HG03378 (cell line): ENCODE results near the gene ARVCF.
"Not testable (repeated sequence)": the region's sequence is repeated elsewhere in the genome, so short reads cannot be mapped to it uniquely, and the experiment has no call there.

Experiments used
- ATAC-seq: cut with Tn5 transposase; IDR thresholded peaks from one replicate; pipeline ENCODE4 v1.9.1; 2021; ENCODE audit warnings: mild to moderate bottlenecking, moderate library complexity; ENCODE audit not compliant: unreplicated experiment

The ARVCF gene

DNA sequence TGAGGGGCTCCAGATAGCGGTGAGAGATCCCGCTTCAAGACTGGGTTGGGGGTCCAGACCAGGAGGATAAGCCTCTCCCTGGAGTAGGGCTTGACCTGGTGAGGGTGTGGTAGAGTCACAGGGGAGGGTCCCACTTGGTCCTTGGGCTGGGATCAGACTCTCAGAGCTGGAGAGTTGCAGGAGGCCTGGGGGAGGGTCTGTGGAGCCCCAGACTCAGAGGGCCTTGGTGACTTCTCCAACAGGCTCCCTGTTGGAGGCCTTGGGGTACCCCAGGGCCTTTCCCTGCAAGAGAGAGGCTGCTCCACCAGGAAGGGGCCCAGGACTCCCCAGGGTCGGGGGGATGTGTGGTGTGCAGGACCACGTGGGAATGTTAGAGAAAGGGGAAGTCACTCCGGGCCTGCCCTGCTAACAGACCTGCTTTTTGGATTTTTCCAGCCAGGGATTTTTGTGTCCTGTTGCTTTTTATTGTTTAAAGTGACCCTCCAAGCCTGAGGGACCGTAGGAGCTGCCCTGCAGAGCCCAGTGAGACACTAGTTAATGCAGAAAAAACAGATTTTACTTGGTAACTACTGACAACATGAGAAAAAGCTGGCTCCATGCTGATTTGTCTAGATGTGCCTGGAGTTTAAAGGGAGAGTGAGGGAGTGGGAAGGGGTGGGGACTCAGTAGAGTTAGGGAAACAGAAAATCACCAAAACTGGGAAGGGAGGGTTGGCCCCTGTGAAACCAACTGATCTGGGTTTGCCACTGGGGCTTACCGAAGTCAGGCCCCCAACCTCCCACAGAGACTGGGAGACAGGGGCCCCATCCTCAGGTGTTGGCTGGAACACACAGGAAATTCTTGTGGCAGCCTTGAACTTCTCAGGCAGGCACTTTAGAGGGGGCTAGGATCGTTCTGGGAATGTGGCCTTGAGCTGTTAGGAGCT is 74.2 kb downstream of the ARVCF start:
- ATAC-seq: no peak

DNA sequence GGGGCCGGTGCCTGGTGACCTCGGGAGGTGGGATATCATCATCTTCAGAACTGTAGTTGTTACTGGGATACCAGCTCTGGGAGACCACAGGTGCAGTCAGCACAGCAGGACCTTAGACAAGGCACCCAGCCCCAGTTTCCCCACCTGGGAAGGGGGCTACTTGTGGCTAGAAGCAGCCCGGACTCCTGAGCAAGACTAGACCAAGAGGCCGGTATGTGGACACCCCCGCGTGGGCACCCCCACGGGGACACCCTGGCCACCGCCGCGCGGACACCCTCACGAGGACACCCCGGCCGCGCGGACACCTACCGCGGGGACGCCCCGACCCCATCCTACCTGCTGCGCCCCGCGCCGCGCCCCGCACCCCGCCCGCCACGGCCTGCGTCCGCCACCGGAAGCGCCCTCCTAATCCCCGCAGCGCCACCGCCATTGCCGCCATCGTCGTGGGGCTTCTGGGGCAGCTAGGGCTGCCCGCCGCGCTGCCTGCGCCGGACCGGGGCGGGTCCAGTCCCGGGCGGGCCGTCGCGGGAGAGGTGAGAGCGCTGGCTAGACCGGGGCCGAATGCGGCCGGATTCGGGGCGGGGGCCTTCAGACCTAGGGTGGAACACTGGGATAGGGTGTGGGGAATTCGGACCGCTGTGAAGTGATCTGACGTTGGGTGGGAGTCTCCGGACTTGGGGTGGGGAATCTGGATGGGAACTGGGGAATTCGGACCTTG is 75.1 kb downstream of the ARVCF start, which contains the start of the genes COMT and TXNRD2:
COMT (plus strand) TSS at position 408 of the 718 bp plus-strand sequence. CDS start 20,755 bp downstream, outside the sequence.
TXNRD2 (minus strand) TSS at position 454 of the 718 bp plus-strand sequence; CDS start at position 439, 15 bp downstream.
- no peak for ATAC-seq

DNA sequence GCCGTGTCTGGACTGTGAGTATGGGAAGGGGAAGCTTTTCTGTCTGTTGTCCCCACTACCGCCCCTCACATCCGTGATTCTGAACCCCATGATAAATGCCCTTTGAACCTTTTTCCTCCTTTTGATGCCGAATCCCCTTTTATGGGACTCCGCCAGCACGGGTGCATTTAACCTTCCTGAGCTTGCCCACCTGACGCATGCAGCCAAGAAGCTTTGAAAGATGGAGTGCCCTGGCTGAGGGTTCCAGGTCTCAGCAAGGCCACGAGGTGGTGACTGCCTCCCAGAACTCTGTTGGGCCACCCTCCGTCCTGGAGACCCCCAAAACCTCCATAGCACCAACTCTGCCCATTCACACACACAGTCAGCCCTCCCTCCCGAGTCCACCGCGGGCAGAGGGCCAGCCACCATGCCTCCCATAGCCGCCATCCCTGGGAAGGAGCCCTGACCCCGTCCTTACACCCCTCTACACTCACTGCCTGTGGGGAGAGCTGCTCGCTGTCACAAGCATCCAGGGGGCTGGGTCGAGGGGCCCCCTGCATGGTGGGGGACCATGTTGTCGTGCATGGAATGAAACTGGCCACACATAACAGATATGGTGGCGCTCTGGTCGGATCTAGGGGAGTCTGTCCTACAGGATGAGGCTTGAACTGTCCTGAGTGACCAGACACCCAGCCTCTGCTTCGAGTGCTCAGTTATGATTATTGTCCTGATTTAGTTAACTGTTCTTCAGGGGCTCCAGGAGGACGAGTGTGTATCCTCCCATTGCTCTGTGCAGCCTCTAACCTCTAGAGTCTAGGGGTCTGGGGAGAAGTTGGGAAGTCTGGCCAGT is 75.9 kb downstream of the ARVCF start:
- no peak for ATAC-seq

DNA sequence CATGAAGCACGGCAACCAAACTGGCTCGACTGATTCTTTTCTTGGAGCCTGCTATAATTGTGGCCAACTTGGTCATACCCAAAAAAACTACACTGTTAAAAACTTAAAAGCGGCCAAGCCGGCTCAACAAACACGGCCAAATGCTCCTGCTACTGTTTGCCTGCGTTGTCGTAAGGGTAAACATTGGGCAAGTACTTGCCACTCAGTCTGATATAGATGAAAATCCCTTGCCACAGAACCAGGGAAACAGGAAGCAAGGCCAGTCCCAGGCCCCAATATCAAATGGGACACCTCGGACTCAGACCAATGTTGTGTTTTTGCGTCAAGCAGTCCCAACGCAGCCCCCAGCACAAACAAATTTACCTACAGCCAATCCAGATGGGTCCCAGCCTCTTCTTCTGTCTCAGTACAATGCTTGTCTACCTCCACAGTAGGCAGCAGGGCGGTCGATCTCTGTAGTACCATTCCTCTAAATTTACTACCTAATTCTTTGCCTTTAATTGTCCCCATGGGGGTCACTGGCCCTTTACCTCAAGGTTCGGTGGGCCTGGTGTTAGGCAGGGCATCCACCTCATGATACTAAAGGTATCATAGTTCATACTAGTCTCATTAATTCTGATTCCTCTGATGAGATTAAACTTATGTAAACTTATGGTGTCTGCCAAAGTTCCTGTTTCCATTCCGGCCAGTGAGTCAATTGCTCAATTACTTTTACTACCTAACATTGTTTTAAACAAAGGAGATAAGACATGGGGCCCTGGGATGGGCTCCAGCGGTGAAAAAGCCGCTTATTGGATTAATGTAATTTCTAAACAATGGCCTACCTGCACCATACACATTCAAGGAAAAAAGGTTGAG is 78.8 kb downstream of the ARVCF start:
- no peak for ATAC-seq

DNA sequence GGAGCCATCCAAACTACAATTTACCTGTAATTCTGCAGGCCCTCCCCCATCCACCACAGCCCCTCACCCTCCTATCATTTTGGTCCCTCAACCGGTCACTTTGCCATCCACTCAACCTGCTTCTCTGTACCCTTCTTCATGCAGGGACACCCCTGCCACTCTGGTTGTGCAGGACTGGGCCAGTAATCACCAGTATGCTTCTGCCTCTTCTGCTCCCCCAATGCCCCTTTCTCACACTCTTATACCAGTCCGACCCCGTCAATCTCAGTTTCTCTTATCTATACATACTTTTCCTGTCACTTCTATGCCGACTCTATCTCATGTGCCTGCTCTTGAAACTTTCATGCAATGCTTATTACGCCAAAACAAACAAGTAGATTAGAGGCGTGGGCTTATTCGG is 80.1 kb downstream of the ARVCF start:
- ATAC-seq: no peak

DNA sequence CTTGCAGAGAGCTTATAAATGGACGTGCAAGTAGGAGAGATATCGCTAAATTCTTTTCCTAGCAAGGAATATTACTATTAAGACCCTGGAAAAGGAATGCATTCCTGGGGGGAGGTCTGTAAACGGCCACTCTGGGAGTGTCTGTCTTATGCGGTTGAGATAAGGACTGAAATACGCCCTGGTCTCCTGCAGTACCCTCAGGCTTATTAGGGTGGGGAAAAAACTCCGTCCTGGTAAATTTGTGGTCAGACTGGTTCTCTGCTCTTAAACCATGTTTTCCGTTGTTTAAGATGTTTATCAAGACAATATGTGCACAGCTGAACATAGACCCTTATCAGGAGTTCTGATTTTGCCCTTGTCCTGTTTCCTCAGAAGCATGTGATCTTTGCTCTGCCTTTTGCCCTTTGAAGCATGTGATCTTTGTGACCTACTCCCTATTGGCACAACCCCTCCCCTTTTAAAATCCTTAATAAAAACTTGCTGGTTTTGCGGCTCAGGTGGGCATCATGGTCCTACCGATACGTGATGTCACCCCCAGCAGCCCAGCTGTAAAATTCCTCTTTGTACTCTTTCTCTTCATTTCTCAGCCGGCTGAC is 81.4 kb downstream of the ARVCF start:
- ATAC-seq: not testable (repeated sequence)

DNA sequence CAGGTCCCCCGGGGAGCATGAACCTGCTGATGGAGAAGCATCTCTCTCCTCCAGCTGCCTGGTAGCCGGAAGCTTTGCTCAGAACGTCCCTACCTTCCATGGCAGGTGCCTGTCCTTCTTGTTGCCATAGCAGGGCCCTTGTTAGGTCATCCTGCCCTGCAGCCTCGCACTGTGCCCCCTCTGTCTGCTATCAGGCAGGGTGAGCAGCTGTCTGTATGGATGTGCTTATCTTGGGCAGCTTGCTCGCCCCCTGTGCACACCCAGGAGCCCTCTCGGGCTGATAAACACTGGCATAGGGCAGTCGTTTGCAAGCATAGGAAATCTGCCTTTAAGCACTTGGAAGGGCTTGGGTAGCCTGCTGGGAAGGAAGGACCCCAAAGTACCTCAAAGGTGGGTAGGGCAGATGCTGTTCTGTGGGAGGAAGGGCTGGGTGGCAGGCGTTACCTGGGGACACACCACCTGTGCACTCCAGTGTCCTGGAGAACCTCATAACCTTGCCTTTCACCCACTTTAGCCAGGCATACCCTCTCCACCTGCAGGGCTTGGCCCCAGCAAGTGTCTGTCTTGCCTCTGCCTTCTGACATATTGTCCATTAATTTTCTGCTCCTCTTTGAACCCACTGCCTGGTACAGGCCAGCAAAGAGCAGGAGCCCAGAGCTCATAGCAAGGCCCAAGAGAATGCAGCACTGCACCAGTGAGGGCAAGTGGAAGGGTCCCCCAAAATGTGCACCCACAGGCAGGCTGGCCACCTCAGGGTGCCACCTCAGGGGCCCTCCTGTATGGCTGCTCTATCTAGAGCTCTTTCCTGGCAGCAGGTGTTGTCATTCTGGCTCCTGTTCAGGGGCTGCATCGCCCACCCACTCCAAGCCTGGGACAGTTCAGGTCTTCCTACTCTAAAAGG is 83.0 kb downstream of the ARVCF start:
- ATAC-seq: no peak

DNA sequence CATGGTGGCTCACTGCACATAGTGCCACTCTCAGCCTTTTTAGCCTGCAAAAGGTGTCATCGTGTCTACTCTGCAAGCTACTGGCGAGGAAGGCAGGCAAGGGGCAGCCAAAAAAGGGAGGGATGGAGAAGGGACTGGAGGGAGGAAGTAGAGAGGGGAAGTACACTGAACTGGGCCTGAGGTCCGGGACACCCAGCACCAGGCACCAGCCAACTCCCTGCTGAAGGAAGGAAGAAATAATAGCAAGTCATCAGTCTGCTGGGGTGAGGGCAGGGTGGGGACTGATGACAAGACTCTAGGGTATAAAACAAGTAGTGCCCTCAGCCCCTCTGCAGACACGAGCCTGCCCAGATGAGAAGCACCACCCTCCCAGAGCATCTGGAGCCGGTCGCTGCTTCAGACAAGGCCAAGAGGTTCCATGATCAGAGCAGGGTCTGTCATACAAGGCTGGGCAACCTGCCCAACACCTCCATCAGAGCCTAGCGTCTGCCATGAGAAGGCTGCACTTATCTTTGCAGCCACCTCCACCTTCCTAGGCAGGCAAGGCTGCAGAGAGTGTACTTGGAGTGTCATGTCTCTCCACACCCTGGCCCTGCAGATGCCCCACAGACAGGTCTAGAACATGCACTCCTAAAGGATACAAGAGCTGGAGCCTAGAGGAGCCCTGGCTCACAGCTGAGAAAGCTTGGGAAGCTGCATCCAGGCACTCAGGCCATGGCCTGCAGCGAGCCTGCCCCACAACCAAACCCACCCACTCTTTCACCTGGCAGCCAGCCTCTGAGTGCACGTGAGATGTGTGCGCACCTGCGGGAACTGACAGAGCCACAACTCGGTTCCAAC is 84.0 kb downstream of the ARVCF start:
- no peak for ATAC-seq

DNA sequence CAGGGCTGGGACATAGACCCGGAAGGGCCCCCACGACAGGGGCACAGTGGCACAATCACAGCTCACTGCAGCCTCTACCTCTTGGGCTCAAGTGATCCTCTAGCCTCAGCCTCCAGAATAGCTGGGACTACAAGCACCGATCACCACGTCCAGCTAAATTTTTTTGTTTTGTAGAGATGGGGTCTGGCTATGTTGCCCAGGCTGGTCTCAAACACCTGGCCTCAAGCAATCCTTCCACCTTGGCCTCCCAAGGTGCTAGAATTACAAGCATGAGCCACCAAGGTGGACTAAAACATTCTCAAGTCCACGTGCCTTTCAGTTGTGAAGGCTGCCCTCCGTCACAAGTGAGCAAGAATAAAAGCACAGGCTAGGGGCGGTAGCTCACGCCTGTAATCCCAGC is 85.1 kb downstream of the ARVCF start:
- no peak for ATAC-seq

DNA sequence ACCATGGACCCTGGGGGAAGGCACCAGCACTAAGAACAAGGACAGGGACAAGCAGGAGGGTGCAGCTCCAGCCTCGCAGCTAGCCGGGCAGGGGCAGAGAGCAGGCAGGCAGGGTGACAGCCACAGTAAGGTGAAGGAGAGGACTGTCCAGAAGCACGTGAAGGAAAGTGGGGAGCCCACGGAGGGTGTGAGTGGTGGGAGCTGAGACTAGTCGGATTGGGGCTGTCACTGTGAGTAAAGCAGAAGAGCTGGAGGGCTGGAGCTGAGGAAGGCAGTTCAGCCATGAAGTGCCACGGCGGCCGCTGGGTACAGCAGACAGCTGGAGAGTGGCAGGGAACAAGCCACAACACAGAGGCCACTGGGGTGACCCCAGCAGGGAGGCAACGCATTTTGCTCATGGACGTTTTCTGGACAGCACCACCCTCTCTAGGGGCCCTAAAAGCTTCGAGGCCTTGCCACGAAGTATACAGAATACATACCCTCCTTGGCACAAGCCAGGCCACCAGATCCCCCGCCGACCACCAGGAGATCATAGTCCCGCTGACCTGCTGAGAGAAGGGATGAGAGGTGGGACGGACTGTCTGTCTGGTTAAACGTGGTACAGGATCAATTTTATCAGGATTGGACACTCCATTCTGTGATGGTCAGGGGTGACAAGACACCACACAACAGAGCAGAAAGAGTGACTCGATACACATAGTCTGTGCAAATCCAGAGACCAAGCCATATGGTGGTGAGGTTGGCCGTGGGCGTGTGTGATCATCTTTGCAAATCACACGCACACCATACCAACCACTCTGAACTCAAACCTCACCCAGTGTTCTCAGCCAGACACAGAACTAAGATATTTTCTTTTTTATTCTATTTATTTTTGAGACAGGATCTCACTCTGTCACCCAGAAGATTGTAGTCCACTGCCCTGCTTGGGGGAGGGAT is 85.8 kb downstream of the ARVCF start:
- ATAC-seq: no peak

DNA sequence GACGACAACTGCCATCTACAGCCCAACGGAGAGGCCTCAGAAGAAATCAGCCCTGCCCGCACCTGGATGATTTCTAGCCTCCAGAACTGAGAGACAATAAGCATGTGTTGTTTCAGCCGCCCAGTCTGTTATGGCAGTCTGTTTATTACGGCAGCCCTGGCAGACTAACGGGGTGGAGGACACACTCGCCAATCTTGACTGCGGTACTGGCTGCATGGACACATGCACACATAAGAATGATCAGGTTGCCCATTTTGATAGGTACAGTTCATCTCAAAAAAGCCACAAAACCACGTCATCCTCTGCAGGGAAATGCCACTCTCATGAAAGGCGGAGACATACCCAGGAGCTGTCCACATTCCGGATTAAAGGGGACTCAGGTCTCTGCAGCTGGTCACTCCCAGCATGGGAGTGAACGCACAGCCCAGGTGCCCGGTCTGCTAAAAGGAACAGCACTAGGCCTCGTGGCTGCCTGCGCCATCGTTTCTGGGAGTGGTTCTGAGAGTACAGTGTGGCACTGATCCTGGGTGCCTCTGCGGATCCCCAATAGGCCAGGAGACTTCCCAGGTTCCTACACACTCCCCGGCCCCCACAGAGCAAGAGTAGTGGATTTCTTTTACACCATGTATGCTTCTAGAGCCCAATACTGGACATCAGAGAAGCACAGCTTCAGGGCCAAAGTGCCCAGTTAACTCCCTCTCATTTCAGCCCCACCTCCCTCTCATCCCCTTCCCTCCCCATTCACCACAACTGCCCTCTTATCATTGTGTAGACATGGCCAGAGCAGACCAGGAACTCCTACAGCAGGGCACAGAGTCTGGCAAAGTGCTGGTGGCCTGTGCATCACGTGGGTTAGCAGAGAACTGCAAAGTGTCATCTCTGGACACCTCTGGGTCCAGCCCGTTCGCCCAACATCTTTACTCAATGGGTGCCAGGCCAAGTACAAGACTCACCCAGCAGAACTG is 86.8 kb downstream of the ARVCF start:
- ATAC-seq: no peak

DNA sequence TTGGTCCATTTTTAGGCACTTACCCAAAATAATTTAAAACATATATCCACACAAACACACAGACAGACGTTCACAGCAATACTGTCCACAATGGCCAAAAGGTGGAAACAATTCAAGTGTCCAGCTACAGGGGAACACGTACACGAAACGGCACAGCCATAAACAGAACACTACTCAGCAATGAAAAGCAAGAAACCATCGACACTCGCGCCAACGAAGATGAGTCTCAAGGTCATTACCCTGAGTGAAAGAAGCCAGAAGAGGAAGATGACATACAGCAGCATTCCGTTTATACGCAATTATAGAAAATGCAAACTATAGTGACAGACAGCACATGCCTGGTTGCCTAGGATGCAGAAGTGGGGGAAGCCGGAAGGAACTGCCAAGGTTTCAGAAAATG is 88.4 kb downstream of the ARVCF start:
- ATAC-seq: no peak

DNA sequence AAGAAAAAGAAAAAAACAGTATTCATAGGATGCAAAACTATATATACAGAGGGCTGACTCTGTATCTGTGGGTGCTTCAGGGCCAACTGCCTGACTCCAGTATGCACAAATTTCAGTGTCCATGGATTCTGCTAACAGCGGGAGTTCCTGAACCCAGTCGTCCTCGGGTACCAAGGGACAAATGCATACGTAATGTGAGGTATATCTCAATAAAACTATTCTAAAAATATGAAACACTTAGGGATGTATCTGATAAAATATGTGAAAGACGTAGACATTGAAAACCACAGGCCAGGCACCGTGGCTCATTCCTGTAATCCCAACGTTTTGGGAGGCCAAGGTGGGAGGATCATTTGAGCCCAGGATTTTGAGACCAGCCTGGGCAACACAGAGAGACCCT is 88.9 kb downstream of the ARVCF start:
- ATAC-seq: no peak

DNA sequence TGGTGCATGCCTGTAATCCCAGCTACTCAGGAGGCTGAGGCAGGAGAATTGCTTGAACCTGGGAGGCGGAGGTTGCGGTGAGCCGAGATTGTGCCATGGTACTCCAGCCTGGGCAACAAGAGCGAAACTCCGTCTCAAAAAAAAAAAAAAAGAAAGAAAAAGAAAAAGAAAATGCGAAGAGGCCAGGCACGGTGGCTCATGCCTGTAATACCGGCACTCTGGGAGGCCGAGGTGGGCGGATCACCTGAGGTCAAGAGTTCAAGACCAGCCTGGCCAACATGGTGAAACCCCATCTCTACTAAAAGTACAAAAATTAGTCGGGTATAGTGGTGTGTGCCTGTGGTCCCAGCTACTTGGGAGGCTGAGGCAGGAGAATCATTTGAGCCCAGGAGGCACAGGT is 90.6 kb downstream of the ARVCF start:
- ATAC-seq: not testable (repeated sequence)

DNA sequence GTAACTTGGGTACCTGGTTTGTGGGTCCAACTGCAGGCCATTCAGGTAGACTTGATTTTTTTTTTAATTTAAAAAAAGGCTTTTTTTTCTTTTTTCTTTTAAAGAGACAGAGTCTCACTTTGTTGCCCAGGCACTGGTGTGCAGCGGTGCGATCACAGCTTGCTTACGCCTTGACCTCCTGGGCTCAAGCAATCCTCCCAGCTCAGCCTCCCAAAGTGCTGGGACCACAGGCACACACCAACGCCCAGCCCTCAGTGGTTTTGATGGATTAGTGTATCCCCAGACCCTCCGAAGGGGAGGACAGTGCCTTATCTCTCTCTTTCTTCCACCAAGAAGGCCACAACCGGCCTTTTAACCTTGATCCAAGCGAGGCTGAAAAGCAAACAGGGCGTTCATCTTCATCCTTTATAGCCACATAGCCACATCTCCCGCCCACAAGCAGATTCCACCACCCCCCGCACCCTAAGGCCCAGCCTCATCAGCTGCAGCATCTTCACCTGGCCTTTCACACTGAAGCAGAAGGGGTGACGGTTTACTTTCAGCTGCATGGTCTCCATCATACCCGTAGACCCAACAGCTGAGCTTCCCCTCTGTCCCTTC is 92.6 kb downstream of the ARVCF start:
- ATAC-seq: no peak
